Skeletal muscle tissue (tissue), 4 donors: ENCODE data around the gene STAT5B. TPM values are rescaled to one million over a fixed set of nuclear protein-coding genes. Genes with fewer than 3 reads are reported as not detected.
A peak's percentile ranks its signal among the peaks of the same experiment; 100 is the strongest.

ENCODE experiments used
- H3K27ac ChIP-seq: one replicate; pipeline ENCODE4 v1.7.0; 2013; ENCODE audit warnings: mild to moderate bottlenecking, low read depth, low read length, inconsistent platforms
- H3K27me3 ChIP-seq, 3 donors: one replicate each; pipeline ENCODE4 v1.7.0; 2013; ENCODE audit warnings: low read length in 3 of 3; ENCODE audit not compliant: control insufficient read depth in 3 of 3, insufficient read depth in 3 of 3
- H3K36me3 ChIP-seq, 3 donors: one replicate each; pipeline ENCODE4 v1.7.0; 2013; ENCODE audit warnings: low read length in 3 of 3; ENCODE audit not compliant: control insufficient read depth in 3 of 3, insufficient read depth in 3 of 3
- H3K4me1 ChIP-seq, 3 donors: one replicate each; pipeline ENCODE4 v1.7.0; 2013; ENCODE audit warnings: low read length in 3 of 3, mild to moderate bottlenecking in 3 of 3; ENCODE audit not compliant: control insufficient read depth in 3 of 3, insufficient read depth in 3 of 3
- H3K4me3 ChIP-seq, 3 donors: one replicate each; pipeline ENCODE4 v1.7.0; 2013; ENCODE audit warnings: low read length in 3 of 3
- H3K9ac ChIP-seq, 3 donors: one replicate each; pipeline ENCODE4 v1.7.0; 2013; ENCODE audit warnings: low read length in 3 of 3, mild to moderate bottlenecking in 3 of 3, moderate library complexity in 2 of 3, low read depth in 1 of 3
- H3K9me3 ChIP-seq, 3 donors: one replicate each; pipeline ENCODE4 v1.7.0; 2013; ENCODE audit warnings: low read length in 3 of 3; ENCODE audit not compliant: control insufficient read depth in 3 of 3
- total RNA-seq: library from RNA; depleted of rRNA; stranded (reverse); fragments of >200 nt; gene quantifications from one replicate; pipeline ENCODE4 v1.2.3, GENCODE V29; 2014
- donor health status: Osteomylitis.

STAT5B gene
- total RNA-seq, 1 donor from 2014 or later = 31.3 TPM

- peak overlapping the region; percentile 2 to 78 (median 75) for H3K4me3 ChIP-seq
- peak overlapping the region in 2 of 3 donors; percentile 14 to 88 for H3K9ac ChIP-seq
- H3K36me3 ChIP-seq = peaks cover 0 to under 1% (median 0%) of the 10 kb centered on the region in 3 donors
- H3K27me3 ChIP-seq = no peaks in the 10 kb centered on the region
- no peaks in the 10 kb centered on the region for H3K9me3 ChIP-seq
- peak overlapping the region; percentile 88 for H3K27ac ChIP-seq
- H3K4me1 ChIP-seq = peaks cover 17 to 39% (median 24%) of the 10 kb centered on the region in 3 donors
These were observed 10.4 kb upstream of the STAT5B start for GRCh38 chr17:42286411-42287221.

GRCh38 chr17:42285346-42286050 is 9.3 kb upstream of the STAT5B start:
- Histone ChIP-seq H3K9me3 (no peaks in the 10 kb centered on the region), H3K27me3 (no peaks in the 10 kb centered on the region), H3K4me3 (no peak overlapping the region), H3K36me3 (no peaks in the 10 kb centered on the region), H3K27ac (no peak overlapping the region), H3K4me1 (peaks cover 17 to 38% (median 24%) of the 10 kb centered on the region in 3 donors), H3K9ac (no peak overlapping the region)

GRCh38 chr17:42284566-42284965 is 8.4 kb upstream of the STAT5B start:
- Histone ChIP-seq H3K9ac (no peak overlapping the region), H3K27ac (no peak overlapping the region), H3K36me3 (no peaks in the 10 kb centered on the region), H3K27me3 (no peaks in the 10 kb centered on the region), H3K9me3 (no peaks in the 10 kb centered on the region), H3K4me1 (peaks cover 17 to 29% (median 20%) of the 10 kb centered on the region in 3 donors), H3K4me3 (no peak overlapping the region)

- Histone ChIP-seq H3K36me3 (no peaks in the 10 kb centered on the region), H3K9me3 (no peaks in the 10 kb centered on the region), H3K27me3 (no peaks in the 10 kb centered on the region), H3K27ac (no peak overlapping the region), H3K9ac (no peak overlapping the region), H3K4me1 (peaks cover 15 to 23% (median 17%) of the 10 kb centered on the region in 3 donors), H3K4me3 (no peak overlapping the region)
These were observed 7.8 kb upstream of the STAT5B start for GRCh38 chr17:42284024-42284369.

GRCh38 chr17:42283241-42284023 is 7.2 kb upstream of the STAT5B start:
- H3K27ac ChIP-seq = no peak overlapping the region
- no peaks in the 10 kb centered on the region for H3K27me3 ChIP-seq
- peaks cover 15 to 19% (median 17%) of the 10 kb centered on the region in 3 donors for H3K4me1 ChIP-seq
- H3K4me3 ChIP-seq = no peak overlapping the region
- H3K9ac ChIP-seq = no peak overlapping the region
- H3K36me3 ChIP-seq = no peaks in the 10 kb centered on the region
- no peaks in the 10 kb centered on the region for H3K9me3 ChIP-seq

- Histone ChIP-seq H3K27ac (no peak overlapping the region), H3K9me3 (no peaks in the 10 kb centered on the region), H3K4me3 (no peak overlapping the region), H3K27me3 (no peaks in the 10 kb centered on the region), H3K36me3 (no peaks in the 10 kb centered on the region), H3K9ac (no peak overlapping the region), H3K4me1 (peaks cover 12 to 15% (median 15%) of the 10 kb centered on the region in 3 donors)
These were observed 6.4 kb upstream of the STAT5B start for GRCh38 chr17:42282478-42283080.

GRCh38 chr17:42281571-42282096 is 5.4 kb upstream of the STAT5B start:
- no peaks in the 10 kb centered on the region for H3K27me3 ChIP-seq
- peaks cover 9 to 13% (median 10%) of the 10 kb centered on the region in 3 donors for H3K4me1 ChIP-seq
- H3K9me3 ChIP-seq = no peaks in the 10 kb centered on the region
- H3K27ac ChIP-seq = no peak overlapping the region
- no peaks in the 10 kb centered on the region for H3K36me3 ChIP-seq
- H3K4me3 ChIP-seq = no peak overlapping the region
- H3K9ac ChIP-seq = no peak overlapping the region

GRCh38 chr17:42279776-42280630 is 3.8 kb upstream of the STAT5B start:
- H3K4me3 ChIP-seq = no peak overlapping the region
- no peaks in the 10 kb centered on the region for H3K36me3 ChIP-seq
- H3K9ac ChIP-seq = no peak overlapping the region
- H3K4me1 ChIP-seq = peaks cover 6 to 12% (median 10%) of the 10 kb centered on the region in 3 donors
- no peaks in the 10 kb centered on the region for H3K27me3 ChIP-seq
- no peak overlapping the region for H3K27ac ChIP-seq
- H3K9me3 ChIP-seq = no peaks in the 10 kb centered on the region

- Histone ChIP-seq H3K27ac (peak overlapping the region; percentile 87), H3K9me3 (no peaks in the 10 kb centered on the region), H3K4me1 (peaks cover 14 to 20% (median 19%) of the 10 kb centered on the region in 3 donors), H3K27me3 (no peaks in the 10 kb centered on the region), H3K4me3 (peak overlapping the region in 2 of 3 donors; percentile 70 to 84), H3K9ac (peak overlapping the region in 2 of 3 donors; percentile 92 to 97), H3K36me3 (no peaks in the 10 kb centered on the region)
These were observed 1.1 kb upstream of the STAT5B start for GRCh38 chr17:42277342-42277712.
